SK-MEL-5 (cell line): Measurements from ENCODE around the gene SYNE1. TPM values are rescaled to one million over a fixed set of nuclear protein-coding genes. Genes with fewer than 3 reads are reported as not detected.

Experiments used
- DNase-seq: peaks from one replicate; pipeline ENCODE4 v3.0.0-alpha.2; 2016; ENCODE audit warnings: low read depth, low spot score
- in situ Hi-C: cut with HindIII; loops from 2 replicates; pipeline ENCODE4 v1.10.0; 2016; ENCODE audit warnings: low sequenced_read_pairs, high pct_unique_total_duplicates, low pct_unique_long_range_greater_than_20kb
- total RNA-seq: library from RNA; depleted of rRNA; stranded (reverse); fragments of >200 nt; shearing (Covaris generic); gene quantifications from 2 replicates; pipeline ENCODE4 v1.2.3, GENCODE V29; 2014

SYNE1 gene
- total RNA-seq, 1 experiment from 2014 or later: 25.5 TPM

DNA sequence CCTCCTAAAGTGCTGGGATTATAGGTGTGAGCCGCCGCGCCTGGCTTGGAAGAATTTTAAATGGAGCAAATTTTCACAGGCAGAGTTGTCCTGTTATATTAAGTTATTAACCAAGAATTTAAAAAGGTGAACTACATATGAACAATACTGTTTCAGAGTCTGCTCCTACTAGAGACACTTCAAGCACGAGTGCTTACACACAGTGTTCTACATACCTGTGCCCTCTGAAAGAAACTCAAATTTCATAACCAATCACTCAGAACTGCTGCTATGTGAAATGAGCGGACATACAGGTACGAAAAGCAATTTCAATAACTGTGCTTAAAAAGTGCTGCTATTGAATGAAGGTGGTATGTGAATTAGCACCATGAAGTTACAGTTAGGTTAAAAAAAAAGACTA, 262.0 kb downstream of the SYNE1 start:
- DNase-seq: no peak
- in situ Hi-C loops: no loop called here

- in situ Hi-C loops: no loop called here
These were observed 264.2 kb downstream of the SYNE1 start for GRCh38 chr6:152372945-152373344.

GRCh38 chr6:152371775-152372174, 265.4 kb downstream of the SYNE1 start:
- in situ Hi-C loops: no loop called here

More at GRCh38 chr6:152372945-152373344, 264.2 kb downstream of the SYNE1 start:
- DNase-seq: no peak

GRCh38 chr6:152368751-152369624, 268.2 kb downstream of the SYNE1 start:
- in situ Hi-C loops: no loop called here
- DNase-seq: no peak

More at GRCh38 chr6:152371775-152372174, 265.4 kb downstream of the SYNE1 start:
- DNase-seq: no peak

- in situ Hi-C loops: no loop called here
- DNase-seq: peak; percentile 80
These were observed 272.3 kb downstream of the SYNE1 start for GRCh38 chr6:152364866-152365265.

DNA sequence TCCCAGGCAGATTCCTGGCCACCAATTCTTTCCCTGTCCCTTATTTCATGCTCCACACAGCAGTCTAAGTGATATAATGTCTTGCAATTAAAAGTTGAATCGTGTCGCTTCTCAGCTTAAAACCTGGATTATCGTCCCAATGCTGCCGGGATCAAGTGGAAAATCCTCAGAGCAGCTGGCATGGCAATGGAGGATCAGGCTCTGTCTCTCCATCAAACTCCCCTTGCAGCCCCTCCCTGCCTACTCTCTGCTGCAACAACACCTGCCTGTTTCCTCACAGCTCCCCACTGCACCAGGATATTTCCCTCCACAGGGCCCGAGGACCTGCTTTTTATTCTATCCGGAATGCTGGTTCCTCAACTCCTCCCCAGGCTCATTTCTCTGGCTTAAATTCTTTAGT, 277.1 kb downstream of the SYNE1 start:
- no peak for DNase-seq
- in situ Hi-C loops: no loop called here

DNA sequence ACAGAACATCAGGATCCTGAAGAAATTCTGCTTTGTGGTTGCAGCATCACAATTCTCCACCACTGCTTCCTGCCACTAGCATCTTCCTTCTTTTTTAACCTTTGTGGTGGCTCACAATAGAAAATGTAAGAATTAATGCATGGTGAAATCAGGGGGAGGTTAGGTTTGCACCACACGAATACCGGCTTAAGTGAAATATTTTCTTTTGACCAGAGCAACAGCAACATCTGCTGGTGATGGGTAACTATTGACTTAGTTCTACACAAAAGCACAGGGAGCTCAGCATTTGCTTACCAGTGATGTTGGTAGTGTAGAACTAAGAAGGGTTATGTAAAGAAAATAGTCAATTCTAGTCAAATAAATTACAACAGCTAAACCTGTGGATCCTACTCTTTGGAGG, 280.5 kb downstream of the SYNE1 start:
- in situ Hi-C loops: no loop called here
- peak; percentile 65 for DNase-seq

DNA sequence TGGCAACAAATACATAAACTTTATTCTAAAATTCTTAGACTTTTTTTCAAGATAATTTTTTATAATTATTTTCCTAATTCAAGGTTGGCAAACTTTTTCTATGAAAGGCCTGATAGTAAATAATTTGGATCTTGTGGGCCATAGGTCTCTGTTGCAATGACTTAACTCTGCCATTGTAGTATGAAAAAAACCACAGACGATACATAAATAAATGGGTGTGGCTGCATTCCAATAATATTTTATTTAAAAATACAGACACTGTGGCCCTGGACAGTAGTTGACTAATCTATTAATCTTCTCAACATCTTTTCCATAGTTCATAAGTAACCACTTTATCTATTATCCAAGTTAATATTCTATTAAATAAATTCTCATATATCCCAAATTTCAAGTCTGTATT, 281.1 kb downstream of the SYNE1 start:
- in situ Hi-C loops: no loop called here
- DNase-seq: no peak

GRCh38 chr6:152355166-152355565, 282.0 kb downstream of the SYNE1 start:
- in situ Hi-C loops: no loop called here
- DNase-seq: no peak

GRCh38 chr6:152353440-152353839, 283.7 kb downstream of the SYNE1 start:
- in situ Hi-C loops: no loop called here
- DNase-seq: no peak

GRCh38 chr6:152351742-152352141, 285.4 kb downstream of the SYNE1 start:
- in situ Hi-C loops: no loop called here
- DNase-seq: no peak

GRCh38 chr6:152351110-152351509, 286.1 kb downstream of the SYNE1 start:
- in situ Hi-C loops: no loop called here
- no peak for DNase-seq

- in situ Hi-C loops: no loop called here
- no peak for DNase-seq
These were observed 289.0 kb downstream of the SYNE1 start for GRCh38 chr6:152348116-152348515.

- in situ Hi-C loops: no loop called here
- DNase-seq: no peak
These were observed 293.3 kb downstream of the SYNE1 start for GRCh38 chr6:152343735-152344360.

- in situ Hi-C loops: no loop called here
- DNase-seq: peak; percentile 65
These were observed 295.6 kb downstream of the SYNE1 start for GRCh38 chr6:152341596-152341995.

- in situ Hi-C loops: no loop called here
- DNase-seq: peak; percentile 60
These were observed 298.6 kb downstream of the SYNE1 start for GRCh38 chr6:152338335-152339125.

- in situ Hi-C loops: no loop called here
- no peak for DNase-seq
These were observed 302.6 kb downstream of the SYNE1 start for GRCh38 chr6:152334555-152334954.

DNA sequence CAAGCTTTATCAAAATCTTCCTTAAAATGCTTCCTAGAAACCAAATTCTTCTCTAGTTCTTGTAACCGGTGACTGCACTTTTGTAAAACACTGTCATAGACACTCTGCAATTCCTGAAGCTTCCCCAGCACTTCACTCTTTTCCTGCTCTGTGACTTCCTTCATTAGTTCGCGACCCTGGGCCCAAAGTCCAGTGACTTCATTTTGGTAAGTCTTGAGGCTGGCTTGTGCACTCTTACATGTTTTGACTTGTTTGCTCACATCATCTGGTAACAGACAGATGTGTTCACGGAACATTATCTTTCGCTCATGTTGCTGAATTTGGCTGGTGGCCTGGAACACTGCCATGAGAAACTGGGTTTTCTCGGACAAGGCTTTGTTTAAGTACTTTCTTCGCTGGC, 306.2 kb downstream of the SYNE1 start:
- in situ Hi-C loops: no loop called here
- no peak for DNase-seq
